Testis (tissue), 3 donors: Measurements from ENCODE around the gene LPP. TPM values are rescaled to one million over a fixed set of nuclear protein-coding genes. Genes with fewer than 3 reads are reported as not detected.

Source experiments
- DNase-seq: peaks from one replicate; pipeline ENCODE4 v3.0.0-alpha.2; 2019
- H3K27ac ChIP-seq, 2 donors: fragments of 200-600 bp; sonication (generic); one replicate each; pipeline ENCODE4 v1.5.1; 2019
- H3K27me3 ChIP-seq: fragments of 200-600 bp; sonication (generic); one replicate; pipeline ENCODE4 v1.5.1; 2019
- H3K36me3 ChIP-seq: fragments of 200-600 bp; sonication (generic); one replicate; pipeline ENCODE4 v1.5.1; 2017; ENCODE audit warnings: low read depth; ENCODE audit errors: missing control alignments
- H3K4me1 ChIP-seq: fragments of 200-600 bp; sonication (generic); one replicate; pipeline ENCODE4 v1.5.1; 2019
- H3K4me3 ChIP-seq, 2 donors: fragments of 200-600 bp; sonication (generic); one replicate each; pipeline ENCODE4 v1.5.1; 2017 to 2019
- H3K9me3 ChIP-seq: fragments of 200-600 bp; sonication (generic); one replicate; pipeline ENCODE4 v1.5.1; 2017
- POLR2A ChIP-seq: fragments of 450-650 bp; IDR thresholded peaks from one replicate; pipeline ENCODE4 v1.6.1; 2017; ENCODE audit warnings: antibody characterized with exemption, mild to moderate bottlenecking, moderate library complexity
- WGBS, 2 donors: methylation state at CpG; one replicate each; pipeline ENCODE4 v1.1.5; 2018; 5-methylcytosine and 5-hydroxymethylcytosine counted together
- intact Hi-C: fragments of 100-400 bp; cut with DNase I; formaldehyde crosslinking; loops from one replicate; pipeline ENCODE4 v1.15.1; 2023; ENCODE audit warnings: low total_unique reads
- polyA plus RNA-seq: library from polyadenylated mRNA; stranded (reverse); fragments of 350-450 nt; fragmentation: Illumina TruSeq; extraction: RNeasy Lipid Tissue Mini Kit (QIAGEN cat#74804); gene quantifications from one replicate; pipeline ENCODE4 v1.2.3, GENCODE V29; 2014; ENCODE audit warnings: low read depth, low replicate concordance; ENCODE audit not compliant: insufficient read depth
- total RNA-seq, 2 donors: library from RNA; depleted of rRNA; stranded (reverse); fragments of >200 nt; gene quantifications; one replicate each; pipeline ENCODE4 v1.2.3, GENCODE V29; 2016
- TF ChIP-seq, protein P1 (sequence below), 3 experiments: fragments of 450-650 bp in 2 of 3; fragments of 200-600 bp in 1 of 3; sonication (generic) in 1 of 3; IDR thresholded peaks; one replicate each; pipeline ENCODE4 v1.5.1; 2016 to 2019; ENCODE audit warnings: antibody characterized with exemption in 3 of 3, mild to moderate bottlenecking in 2 of 3, moderate library complexity in 1 of 3

LPP gene
- total and polyA plus RNA-seq, 3 donors from 2014 or later: 89.9 to 135 (median 132) TPM

DNA sequence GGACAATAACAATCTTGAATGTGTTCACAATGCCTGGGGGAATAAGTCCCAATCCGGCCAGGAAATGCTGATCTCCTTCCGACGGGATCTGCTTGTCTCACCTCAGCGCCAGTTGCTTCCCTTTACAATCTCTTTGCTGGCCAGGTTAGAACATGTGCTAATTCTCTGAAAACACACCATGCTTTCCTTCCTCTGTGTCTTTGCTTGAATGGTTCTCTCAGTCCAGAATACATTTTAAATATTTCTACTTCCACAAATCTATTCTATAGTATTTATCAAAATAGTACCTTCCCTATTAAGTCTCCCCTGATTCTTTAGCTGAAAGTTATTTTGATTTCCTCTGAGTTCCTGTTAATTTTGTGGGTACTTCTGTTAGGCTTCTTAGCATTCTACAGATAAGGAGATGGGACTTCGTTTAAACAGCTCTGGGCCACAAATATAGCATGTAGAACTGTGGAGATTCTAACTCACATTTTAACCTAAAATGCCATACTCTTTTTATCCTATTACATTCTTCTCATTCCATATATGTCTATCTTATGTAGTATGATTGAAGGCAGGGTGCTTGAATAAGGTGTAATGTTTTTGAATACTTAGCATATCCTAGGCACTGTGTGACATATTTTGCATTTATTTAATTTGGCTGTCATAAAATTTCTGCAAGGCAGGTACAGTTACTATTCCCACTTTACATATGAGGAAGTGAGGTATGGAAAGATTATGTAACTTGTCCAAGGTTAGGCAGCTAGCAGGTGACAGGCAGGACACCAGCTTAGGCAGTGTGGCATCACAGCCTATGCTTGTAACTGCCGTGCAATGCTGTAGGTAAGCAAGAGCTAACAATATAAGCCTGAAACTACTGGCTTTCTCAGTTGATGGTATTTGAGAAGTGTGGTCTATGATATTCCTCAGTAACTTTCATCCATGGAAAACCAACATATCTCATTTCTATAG lies 299.8 kb downstream of the LPP start:
- Histone ChIP-seq H3K9me3 (no peaks in the 10 kb centered on the region), H3K4me1 (no peaks in the 10 kb centered on the region), H3K4me3 (no peak overlapping the region), H3K36me3 (no peaks in the 10 kb centered on the region), H3K27me3 (no peaks in the 10 kb centered on the region), H3K27ac (no peak overlapping the region)
- intact Hi-C loops: no loop called here
- TF ChIP-seq, protein P1, sequence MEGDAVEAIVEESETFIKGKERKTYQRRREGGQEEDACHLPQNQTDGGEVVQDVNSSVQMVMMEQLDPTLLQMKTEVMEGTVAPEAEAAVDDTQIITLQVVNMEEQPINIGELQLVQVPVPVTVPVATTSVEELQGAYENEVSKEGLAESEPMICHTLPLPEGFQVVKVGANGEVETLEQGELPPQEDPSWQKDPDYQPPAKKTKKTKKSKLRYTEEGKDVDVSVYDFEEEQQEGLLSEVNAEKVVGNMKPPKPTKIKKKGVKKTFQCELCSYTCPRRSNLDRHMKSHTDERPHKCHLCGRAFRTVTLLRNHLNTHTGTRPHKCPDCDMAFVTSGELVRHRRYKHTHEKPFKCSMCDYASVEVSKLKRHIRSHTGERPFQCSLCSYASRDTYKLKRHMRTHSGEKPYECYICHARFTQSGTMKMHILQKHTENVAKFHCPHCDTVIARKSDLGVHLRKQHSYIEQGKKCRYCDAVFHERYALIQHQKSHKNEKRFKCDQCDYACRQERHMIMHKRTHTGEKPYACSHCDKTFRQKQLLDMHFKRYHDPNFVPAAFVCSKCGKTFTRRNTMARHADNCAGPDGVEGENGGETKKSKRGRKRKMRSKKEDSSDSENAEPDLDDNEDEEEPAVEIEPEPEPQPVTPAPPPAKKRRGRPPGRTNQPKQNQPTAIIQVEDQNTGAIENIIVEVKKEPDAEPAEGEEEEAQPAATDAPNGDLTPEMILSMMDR (IDR thresholded peaks at IDR 0.05): no peak
- TF ChIP-seq POLR2A: no peak
- DNase-seq: no peak
- 85 to 93% methylated on average over 6 of the region's 6 CpGs for WGBS, 2 donors

DNA sequence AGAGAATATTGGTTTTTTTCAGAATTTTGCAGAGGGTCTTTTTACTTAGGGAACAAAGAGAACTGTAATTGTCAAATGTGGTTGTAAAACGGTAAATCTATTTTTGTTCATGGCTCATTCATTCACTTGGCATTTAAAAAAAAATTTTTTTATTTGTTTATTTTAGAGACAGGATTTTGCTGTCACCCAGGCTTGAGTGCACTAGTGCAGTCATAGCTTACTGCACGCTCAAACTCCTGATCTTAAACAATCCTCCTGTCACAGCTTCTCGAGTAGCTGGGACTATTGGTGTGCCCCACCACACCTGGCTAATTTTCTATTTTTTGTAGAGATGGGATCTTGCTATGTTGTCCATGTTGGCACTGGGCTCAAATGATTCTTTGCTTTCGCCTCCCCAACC lies 301.8 kb downstream of the LPP start:
- intact Hi-C loops: no loop called here
- no peak for DNase-seq
- WGBS, 2 donors: 90 to 95% methylated on average over 4 of the region's 4 CpGs
- no peak overlapping the region for H3K27ac ChIP-seq
- H3K36me3 ChIP-seq: no peaks in the 10 kb centered on the region
- no peak overlapping the region for H3K4me3 ChIP-seq
- no peaks in the 10 kb centered on the region for H3K4me1 ChIP-seq
- H3K9me3 ChIP-seq: no peaks in the 10 kb centered on the region
- TF ChIP-seq, protein P1 (IDR thresholded peaks at IDR 0.05): no peak
- no peak for TF ChIP-seq POLR2A
- H3K27me3 ChIP-seq: no peaks in the 10 kb centered on the region

DNA sequence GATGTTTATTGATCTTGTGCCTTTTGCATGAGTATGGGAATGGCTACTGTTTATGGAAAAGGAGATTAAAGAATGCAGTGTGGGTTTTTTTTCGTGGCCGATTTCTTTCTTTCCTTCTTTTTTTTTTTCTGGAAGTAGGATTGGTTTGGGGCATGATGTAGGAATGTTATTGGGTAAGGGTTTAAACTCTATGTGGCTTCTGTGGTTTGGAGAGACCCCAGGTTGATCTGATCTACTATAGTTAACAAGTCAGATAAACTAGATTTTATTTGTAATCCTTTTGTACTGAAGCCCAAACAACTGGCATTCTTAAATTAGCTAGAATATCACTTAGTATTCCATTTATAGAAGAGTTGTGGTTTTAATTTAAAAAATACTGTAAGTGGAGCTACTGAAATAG lies 304.8 kb downstream of the LPP start:
- Histone ChIP-seq H3K27me3 (no peaks in the 10 kb centered on the region), H3K9me3 (no peaks in the 10 kb centered on the region), H3K4me3 (no peak overlapping the region), H3K4me1 (no peaks in the 10 kb centered on the region), H3K36me3 (no peaks in the 10 kb centered on the region), H3K27ac (no peak overlapping the region)
- no peak for DNase-seq
- TF ChIP-seq, protein P1 (IDR thresholded peaks at IDR 0.05): no peak
- no peak for TF ChIP-seq POLR2A
- intact Hi-C loops: no loop called here
- WGBS, 2 donors: 38 to 44% methylated on average over 2 of the region's 2 CpGs

DNA sequence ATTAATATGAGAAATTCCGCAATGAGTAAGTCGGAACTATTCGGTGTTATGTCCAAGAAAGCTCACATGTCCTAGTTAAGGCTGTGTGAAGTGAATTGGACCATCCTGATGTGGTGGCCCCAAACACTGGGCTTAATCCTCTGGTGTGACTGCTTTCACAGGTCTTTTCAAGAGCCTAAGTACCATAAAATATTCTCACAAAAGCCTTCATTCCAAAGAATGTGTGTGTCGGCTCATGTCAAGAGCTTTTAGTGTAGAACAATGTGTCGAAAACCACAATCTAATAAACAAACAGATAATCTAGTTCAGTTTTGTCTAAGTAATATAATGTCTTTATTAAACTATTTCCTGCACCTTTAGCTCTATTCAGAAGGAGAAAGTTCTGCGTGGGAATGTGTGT lies 311.4 kb downstream of the LPP start:
- H3K27ac ChIP-seq: no peak overlapping the region

More for the DNA sequence above, 311.4 kb downstream of the LPP start:
- DNase-seq: no peak
- intact Hi-C loops: no loop called here
- Histone ChIP-seq H3K36me3 (no peaks in the 10 kb centered on the region), H3K4me3 (no peak overlapping the region), H3K4me1 (peaks cover 8% of the 10 kb centered on the region), H3K27me3 (no peaks in the 10 kb centered on the region), H3K9me3 (no peaks in the 10 kb centered on the region)
- WGBS, 2 donors: 84 to 96% methylated on average over 6 of the region's 6 CpGs
- TF ChIP-seq, protein P1 (IDR thresholded peaks at IDR 0.05): no peak
- no peak for TF ChIP-seq POLR2A
